Cardiac muscle cell (in vitro differentiated cells and primary cell): Measurements from ENCODE around the gene TIMM13. TPM values are rescaled to one million over a fixed set of nuclear protein-coding genes. Genes with fewer than 3 reads are reported as not detected.
A peak's percentile ranks its signal among the peaks of the same experiment; 100 is the strongest.

Source experiments
- DNase-seq, 2 donors: peaks; one replicate each; pipeline versions ENCODE4 v3.0.0 to v3.0.0-alpha.2; 2010 to 2017; ENCODE audit warnings: low read depth in 1 of 2, low spot score in 1 of 2
- H3K27ac ChIP-seq: fragments of 200-600 bp; sonication (generic); 2 replicates; pipeline ENCODE4 v1.5.1; 2016
- H3K27me3 ChIP-seq: fragments of 200-600 bp; sonication (generic); 2 replicates; pipeline ENCODE4 v1.6.0; 2016; ENCODE audit warnings: control low read depth
- H3K36me3 ChIP-seq: fragments of 200-600 bp; sonication (generic); 2 replicates; pipeline ENCODE4 v1.5.1; 2016; ENCODE audit warnings: control low read depth
- H3K4me1 ChIP-seq: fragments of 200-600 bp; sonication (generic); 2 replicates; pipeline ENCODE4 v1.8.1; 2017; ENCODE audit warnings: low read depth, mild to moderate bottlenecking, mixed run types
- H3K4me3 ChIP-seq: fragments of 200-600 bp; sonication (generic); 2 replicates; pipeline ENCODE4 v1.5.1; 2016; ENCODE audit warnings: mild to moderate bottlenecking
- H3K9me3 ChIP-seq: fragments of 200-600 bp; sonication (generic); 2 replicates; pipeline ENCODE4 v1.5.1; 2017; ENCODE audit warnings: low read depth, mild to moderate bottlenecking, control low read depth
- polyA plus RNA-seq: library from polyadenylated mRNA; unstranded; fragments of >200 nt; fragmentation: Nextera tagmentation; extraction: Ambion mirVana; gene quantifications from 2 replicates; pipeline ENCODE4 v1.2.1, GENCODE V29; 2016
- total RNA-seq: library from RNA; depleted of rRNA; stranded (reverse); fragments of >200 nt; gene quantifications from 2 replicates; pipeline ENCODE4 v1.2.3, GENCODE V29; 2016
- TF ChIP-seq, protein P1 (sequence below): IDR thresholded peaks from 2 replicates; pipeline ENCODE4 v1.5.1; 2012; ENCODE audit warnings: low read depth, mild to moderate bottlenecking, low read length

TIMM13 gene
- total and polyA plus RNA-seq, 2 experiments from 2014 or later: 76.7 to 292 TPM

DNA sequence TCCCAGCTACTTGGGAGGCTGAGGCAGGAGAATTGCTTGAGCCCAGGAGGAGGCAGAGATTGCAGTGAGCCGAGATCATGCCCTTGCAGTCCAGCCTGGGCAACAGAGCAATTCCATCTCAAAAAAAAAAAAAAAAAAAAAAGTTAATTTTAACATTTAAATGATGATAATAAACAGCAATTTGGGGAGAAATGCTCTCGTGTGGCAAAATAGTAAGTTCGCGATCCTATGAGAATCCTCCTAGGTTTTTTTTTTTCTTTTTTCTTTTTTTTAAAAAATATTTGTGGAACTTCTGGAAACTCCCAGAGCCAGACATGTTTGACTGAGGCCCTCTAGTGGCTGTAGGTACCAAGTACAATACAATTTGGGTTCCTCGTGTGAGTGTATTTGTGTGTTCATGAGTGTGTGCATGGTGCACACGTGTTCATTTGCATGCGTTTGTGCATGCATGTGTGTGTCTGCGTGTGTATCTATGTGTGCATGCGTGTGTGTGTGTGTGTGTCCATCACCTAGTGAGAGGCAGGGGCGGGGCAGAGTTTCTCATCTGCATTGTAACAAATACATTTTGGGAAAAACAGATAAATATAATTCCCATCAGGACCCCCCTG lies 36.2 kb downstream of the TIMM13 start:
- Histone ChIP-seq H3K27ac (no peak overlapping the region), H3K9me3 (no peaks in the 10 kb centered on the region), H3K4me1 (no peaks in the 10 kb centered on the region), H3K27me3 (no peaks in the 10 kb centered on the region), H3K36me3 (no peaks in the 10 kb centered on the region), H3K4me3 (no peak overlapping the region)
- DNase-seq: peak; percentile 66 to 84
- TF ChIP-seq, protein P1, sequence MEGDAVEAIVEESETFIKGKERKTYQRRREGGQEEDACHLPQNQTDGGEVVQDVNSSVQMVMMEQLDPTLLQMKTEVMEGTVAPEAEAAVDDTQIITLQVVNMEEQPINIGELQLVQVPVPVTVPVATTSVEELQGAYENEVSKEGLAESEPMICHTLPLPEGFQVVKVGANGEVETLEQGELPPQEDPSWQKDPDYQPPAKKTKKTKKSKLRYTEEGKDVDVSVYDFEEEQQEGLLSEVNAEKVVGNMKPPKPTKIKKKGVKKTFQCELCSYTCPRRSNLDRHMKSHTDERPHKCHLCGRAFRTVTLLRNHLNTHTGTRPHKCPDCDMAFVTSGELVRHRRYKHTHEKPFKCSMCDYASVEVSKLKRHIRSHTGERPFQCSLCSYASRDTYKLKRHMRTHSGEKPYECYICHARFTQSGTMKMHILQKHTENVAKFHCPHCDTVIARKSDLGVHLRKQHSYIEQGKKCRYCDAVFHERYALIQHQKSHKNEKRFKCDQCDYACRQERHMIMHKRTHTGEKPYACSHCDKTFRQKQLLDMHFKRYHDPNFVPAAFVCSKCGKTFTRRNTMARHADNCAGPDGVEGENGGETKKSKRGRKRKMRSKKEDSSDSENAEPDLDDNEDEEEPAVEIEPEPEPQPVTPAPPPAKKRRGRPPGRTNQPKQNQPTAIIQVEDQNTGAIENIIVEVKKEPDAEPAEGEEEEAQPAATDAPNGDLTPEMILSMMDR: peak; percentile 80

DNA sequence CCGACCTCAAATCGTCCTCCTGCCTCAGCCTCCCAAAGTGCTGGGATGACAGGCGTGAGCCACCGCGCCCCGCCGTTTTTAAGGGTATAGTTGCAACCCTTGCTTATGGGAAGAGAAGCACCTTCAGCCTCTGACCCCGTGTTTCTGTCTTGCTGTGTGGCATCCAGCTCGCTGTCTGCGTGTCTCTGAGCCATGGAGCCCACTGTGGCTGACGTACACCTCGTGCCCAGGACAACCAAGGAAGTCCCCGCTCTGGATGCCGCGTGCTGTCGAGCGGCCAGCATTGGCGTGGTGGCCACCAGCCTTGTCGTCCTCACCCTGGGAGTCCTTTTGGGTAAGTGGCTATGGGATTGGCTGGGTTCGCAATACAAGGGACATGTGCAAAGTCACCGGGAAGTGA lies 37.8 kb downstream of the TIMM13 start:
- TF ChIP-seq, protein P1: no peak

DNA sequence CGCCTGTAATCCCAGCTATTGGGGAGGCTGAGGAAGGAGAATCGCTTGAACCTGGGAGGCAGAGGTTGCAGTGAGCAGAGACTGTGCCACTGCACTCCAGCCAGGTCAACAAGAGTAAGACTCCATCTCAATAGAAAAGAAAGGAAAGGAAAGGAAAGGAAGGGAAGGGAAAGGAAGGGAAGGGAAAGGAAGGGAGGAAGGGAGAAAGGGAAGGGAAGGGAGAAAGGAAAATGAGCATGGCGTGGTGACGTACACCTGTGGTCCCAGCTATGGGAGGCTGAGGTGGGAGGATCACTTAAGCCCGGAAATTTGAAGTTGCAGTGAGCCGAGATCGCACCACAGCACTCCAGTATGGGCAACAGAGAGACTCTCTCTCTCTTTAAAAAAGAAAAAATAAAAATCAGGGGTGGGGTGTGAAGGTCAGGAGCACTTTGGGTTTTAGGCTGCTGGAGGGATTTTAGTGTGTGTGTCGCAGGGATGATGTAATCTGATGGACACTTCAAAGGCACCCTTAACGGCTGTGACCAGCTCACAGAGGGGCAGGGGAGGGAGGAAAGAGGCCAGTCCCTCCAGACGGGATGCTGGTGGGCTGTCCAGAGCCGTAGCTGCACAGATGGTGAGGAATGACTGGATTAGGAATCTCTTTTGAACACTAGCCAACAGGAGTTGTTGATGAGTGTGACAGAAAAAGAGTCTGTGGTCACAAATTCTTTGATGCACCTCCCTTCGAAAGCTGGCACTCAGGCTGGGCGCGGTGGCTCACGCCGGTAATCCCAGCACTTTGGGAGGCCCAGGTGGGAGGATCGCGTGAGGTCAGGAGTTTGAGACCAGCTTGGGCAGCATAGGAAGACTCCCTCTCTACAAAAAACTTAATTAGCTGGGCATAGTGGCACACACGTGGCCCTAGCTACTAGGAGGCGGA lies 39.8 kb downstream of the TIMM13 start:
- TF ChIP-seq, protein P1: no peak
- H3K9me3 ChIP-seq: no peaks in the 10 kb centered on the region
- no peaks in the 10 kb centered on the region for H3K27me3 ChIP-seq
- H3K36me3 ChIP-seq: no peaks in the 10 kb centered on the region
- no peak overlapping the region for H3K27ac ChIP-seq
- no peak for DNase-seq
- H3K4me1 ChIP-seq: no peaks in the 10 kb centered on the region
- H3K4me3 ChIP-seq: no peak overlapping the region

More for the DNA sequence above, 37.8 kb downstream of the TIMM13 start:
- Histone ChIP-seq H3K4me3 (no peak overlapping the region), H3K4me1 (no peaks in the 10 kb centered on the region), H3K9me3 (no peaks in the 10 kb centered on the region), H3K27me3 (no peaks in the 10 kb centered on the region), H3K27ac (no peak overlapping the region), H3K36me3 (no peaks in the 10 kb centered on the region)
- no peak for DNase-seq

DNA sequence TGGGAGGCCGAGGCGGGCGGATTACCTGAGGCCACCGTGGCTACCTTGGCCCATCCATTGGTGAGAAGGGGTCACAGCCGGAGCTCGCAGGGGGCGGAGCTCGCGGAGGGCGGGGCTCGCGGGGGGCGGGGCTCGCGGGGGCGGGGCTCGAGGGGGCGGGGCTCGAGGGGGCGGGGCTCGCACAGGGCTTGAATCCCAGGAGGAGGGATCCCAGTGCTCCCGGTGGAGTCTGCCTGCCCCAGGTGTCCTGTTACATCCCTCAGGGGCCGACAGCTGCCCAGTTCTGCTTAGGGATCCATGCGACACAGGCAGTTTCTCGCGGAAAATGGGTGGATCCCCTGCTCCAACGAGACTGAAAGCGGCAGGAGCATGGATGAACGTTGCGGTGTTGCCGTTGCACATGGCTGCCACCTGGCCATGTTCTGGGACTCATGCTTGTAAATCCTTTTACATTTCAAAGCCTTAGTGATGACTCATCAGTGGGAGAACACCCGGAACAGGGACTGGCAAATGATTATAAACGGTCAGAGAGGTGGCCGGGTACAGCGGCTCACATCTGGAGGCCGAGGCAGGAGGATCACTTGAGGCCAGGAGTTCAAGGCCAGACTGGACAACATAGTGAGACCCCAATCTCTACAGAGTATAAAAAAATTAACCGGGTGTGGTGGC lies 42.2 kb downstream of the TIMM13 start:
- Histone ChIP-seq H3K4me1 (no peaks in the 10 kb centered on the region), H3K36me3 (no peaks in the 10 kb centered on the region), H3K4me3 (no peak overlapping the region), H3K27ac (no peak overlapping the region), H3K9me3 (no peaks in the 10 kb centered on the region), H3K27me3 (no peaks in the 10 kb centered on the region)
- TF ChIP-seq, protein P1: no peak
- DNase-seq: peak; percentile 49 to 72

- H3K4me1 ChIP-seq: no peaks in the 10 kb centered on the region
- H3K9me3 ChIP-seq: no peaks in the 10 kb centered on the region
- no peak for DNase-seq
- TF ChIP-seq, protein P1: no peak
- no peak overlapping the region for H3K27ac ChIP-seq
- H3K4me3 ChIP-seq: no peak overlapping the region
- H3K27me3 ChIP-seq: no peaks in the 10 kb centered on the region
- no peaks in the 10 kb centered on the region for H3K36me3 ChIP-seq
Measured at GRCh38 chr19:2382530-2383222, 44.7 kb downstream of the TIMM13 start.
